GM18858 (cell line): Measurements from ENCODE around the gene IL7R.
"Not testable (repeated sequence)": the region's sequence is repeated elsewhere in the genome, so short reads cannot be mapped to it uniquely, and the experiment has no call there.

Source experiments
- ATAC-seq: cut with Tn5 transposase; IDR thresholded peaks from one replicate; pipeline ENCODE4 v1.9.1; 2021; ENCODE audit not compliant: unreplicated experiment

IL7R gene

DNA sequence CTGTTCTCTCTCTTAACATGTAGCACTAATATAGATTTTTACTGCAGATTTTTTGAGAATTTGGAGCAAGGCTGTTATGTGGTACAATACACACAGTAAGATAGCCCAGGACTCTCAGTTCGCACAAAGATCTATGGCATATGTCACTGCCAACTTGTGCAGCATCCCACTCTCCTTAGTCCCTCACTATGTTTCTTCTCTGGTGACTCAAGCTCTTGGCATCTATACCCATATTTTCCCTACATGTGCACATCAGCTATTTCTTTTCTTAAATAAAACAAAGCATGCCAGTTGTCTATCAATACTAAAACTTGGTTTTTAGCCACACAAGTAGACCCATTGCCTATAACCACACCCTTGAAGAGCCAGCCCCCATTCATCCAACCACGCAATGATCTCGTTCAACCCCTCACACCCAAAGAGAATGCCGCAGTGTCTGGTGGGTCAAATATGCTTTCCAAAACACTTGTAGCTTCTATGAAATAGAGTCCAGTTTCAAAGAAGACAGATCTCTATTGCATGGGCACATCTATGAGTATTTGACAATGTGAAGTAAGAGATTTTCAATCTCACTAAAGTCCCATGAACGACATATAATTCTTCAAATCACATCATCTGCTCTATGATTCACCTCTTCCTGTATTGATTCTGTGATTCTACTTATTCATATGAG, 18.2 kb upstream of the IL7R start:
- no peak for ATAC-seq

DNA sequence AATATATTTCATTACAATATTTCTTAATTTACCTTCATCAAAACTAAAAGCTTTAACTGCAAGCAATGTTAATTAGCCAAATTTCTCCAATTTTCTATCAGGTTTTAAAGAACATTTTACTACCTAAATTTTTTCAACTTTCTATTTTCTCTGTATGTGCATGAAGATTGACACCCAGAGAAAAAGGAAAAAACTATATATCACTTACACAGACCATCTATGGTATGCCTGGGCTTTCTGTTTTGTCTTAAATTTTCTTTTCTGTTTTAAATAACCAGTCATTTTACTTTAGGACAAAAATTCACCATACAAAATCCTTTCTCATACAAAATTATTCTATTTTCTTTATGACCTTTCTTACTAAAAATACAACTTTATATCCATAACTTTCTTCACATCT, 13.8 kb upstream of the IL7R start:
- ATAC-seq = no peak

DNA sequence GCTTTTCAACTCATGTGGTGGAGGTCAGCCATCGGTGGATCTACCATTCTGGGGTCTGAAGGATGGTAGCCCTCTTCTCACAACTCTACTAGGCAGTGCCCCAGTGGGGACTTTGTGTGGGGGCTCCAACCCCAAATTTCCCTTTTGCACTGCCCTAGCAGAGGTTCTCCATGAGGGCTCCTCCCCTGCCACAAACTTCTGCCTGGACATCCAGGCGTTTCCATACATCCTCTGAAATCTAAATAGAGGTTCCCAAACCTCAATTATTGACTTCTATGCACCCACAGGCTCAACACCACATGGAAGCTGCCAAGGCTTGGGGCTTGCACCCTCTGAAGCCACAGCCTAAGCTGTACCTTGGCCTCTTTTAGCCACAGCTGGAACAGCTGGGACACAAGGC, 11.2 kb upstream of the IL7R start:
- not testable (repeated sequence) for ATAC-seq

DNA sequence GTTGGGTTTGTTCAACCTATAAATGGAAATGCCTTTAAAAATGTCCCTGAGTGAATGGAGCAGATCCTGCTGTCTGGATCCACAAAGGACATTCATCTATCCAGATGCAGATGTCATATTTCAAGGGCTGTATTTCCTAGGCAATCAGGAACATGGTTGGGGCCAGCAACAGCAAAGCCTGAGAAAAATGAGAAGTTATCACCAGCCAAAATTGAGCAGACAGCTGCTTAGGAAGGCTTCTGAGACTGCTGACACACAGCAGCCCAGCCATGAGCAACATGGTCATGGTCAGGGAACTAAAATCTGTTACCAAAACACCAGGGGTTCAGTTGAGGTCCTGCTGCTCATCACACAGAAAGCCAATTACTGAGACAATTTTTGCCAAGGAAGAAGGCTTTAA, 9.2 kb upstream of the IL7R start:
- no peak for ATAC-seq

DNA sequence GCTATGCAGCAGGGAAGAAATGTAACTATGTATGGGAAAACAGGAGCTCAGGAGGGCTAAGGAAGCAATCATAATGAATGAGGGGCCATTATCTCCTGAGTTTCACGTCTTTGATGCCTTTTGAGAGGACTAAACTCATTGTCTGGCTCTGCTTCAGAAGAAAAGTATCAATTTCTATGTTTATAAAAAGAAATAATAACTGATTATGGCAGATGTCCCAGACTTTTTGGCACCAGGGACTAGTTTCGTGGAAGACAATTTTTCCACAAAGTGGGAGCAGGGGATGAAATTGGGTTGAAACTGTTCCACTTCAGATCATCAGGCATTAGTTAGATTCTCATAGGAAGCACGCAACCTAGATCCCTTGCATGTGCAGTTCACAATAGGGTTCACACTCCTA, 8.7 kb upstream of the IL7R start:
- no peak for ATAC-seq

DNA sequence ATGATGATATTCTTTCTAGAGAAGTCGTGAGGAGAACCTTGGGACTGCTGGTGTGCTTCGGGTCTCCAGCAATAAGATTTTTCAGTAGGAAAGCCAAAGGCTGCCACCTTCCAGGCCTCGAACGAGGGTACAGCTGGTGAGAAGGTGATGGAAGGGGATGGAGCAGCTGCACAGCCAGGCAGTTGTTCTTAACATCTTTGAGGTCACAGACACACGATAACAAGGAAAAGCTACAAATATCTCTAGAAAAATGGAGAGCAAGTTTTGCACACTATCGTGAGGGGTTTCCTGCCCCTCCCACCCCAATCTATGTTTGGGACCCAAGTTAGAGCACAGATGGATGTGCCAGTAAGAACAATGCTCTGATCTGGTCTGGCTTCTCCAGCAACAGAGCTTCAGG, 6.8 kb upstream of the IL7R start:
- no peak for ATAC-seq

DNA sequence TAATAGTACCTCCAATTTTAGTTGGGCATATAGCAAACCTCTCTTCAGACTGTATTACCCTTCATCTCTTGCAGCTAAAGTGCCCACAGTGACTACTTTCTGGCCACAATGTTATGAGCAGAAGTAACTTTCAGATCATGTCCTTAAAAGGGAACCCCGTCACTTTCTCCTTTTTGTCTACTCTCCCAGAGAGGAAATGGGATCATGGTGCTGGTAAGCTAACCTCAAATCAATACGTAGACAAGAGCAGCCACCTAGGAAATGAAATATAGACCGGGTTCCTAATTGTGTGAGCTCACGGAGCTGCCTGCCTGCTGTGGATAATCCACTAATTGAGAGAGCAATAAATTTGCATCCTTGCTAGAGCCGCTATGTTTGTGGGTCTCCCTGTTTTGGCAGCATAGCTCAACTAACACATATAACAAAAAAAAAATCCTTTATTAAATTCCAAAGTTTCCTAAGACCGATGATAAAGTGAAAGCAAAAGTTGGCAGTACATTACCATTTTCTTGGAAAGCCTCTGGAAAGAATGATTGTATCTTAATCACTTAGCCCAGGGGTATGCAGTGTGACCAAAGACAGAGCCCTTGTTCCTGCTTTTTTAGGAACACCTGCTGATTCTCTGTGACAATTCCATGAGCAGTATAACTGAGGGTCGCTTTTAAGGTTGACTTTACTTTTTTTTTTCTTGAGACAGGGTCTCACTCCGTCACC, 5.6 kb upstream of the IL7R start:
- no peak for ATAC-seq

DNA sequence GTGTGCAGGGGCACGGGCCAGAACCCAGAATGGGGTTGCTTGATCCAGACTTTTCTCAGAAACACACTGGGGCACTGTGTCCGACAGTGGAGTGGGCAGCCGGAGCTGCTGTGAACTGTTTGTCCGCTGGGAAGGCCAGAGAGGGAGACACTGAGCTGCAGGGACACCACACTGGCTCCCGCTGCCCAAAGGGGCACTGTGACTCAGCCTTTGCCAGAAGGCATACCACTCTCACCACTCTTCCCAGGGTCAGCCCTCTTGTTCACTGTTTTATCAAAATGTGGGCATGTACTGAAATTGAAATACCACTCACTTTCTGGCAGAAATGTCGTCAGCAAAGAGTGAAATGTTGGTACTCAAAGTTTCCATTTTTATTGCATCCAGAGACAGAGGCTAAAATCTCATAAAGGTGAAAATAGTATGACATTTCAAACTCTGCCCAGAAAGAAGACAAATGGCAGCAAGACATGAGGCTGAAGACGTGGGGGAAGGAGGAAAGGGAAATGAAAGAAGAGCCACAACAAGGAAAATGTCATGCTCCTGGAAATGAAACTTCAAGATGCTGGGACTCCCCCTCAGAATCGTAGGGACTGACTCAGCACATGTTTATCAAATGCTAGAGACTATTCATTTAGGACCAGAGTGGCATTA, 4.5 kb upstream of the IL7R start:
- ATAC-seq = peak; percentile 55

DNA sequence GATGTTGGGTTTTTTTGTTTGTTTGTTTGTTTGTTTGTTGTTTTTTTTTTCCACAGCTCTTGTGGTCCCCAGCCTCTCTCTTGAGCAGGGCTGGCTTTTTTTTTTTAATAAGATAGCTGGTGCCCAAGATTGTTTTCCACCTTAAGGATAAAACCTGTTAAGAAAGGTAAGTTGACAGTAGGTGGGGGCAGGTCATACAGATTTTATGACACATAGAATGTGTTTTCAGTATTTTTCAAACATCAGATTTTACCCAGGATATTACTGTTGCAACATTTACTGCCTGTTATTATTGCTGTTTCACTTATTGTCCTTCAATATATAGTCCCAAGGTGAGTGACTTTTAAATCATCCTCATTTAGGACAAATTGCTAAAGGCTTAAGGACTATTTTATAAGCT, 3.9 kb upstream of the IL7R start:
- ATAC-seq = no peak

DNA sequence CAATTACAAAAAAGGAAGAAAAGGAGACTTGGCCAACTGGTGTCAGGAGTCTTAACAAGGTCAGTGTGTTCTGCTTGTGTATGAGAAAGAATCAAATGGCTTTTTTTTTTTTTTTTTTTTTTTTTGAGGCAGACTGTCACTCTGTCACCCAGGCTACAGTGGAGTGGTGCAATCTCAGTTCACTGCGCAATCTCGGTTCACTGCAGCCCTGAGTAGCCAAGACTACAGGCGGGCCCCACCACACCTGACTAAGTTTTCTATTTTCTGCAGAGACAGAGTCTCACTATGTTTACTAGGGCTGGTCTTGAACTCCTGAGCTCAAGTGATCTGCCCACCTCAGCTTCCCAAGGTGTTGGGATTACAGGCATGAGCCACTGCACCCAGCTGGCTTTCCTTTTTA, 3.1 kb upstream of the IL7R start:
- ATAC-seq = no peak

DNA sequence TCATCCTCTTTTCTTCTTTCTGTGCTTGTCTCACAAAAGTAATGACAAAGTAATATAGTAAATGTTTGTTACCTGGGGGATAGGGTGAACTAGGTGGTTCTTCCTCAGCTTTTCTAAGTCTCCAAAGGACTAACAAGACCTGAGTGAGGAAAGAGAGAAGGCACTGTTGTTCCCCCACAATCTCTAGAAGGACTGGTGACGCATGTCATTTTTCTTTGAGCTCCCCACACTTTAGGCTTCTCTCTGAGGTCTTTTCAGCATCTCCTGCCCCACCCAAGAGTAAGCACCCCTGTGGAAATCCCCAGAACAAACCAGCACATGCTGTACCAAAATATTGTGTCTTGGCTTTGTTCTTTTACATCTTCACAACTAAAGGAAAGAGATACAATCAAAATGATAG, 2.4 kb upstream of the IL7R start:
- no peak for ATAC-seq

DNA sequence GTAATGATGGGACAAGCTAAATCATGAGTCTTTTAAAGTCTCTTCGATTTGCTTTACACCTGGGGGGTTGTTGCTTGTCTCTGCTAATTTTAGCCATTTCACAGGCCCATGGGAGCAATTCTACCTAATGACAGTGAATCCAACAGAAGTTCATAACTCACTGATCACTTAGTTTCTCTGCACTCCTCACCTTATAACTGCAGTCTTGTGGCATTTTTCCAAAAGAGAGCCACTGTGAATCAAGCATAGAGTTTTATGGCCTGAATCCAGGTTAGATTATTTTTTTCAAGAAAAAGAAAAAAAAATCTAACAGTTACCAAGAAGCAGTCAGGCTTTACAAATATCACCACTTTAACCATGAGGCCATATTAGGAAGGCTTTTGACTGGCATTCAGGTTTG, 1.5 kb upstream of the IL7R start:
- ATAC-seq = no peak

DNA sequence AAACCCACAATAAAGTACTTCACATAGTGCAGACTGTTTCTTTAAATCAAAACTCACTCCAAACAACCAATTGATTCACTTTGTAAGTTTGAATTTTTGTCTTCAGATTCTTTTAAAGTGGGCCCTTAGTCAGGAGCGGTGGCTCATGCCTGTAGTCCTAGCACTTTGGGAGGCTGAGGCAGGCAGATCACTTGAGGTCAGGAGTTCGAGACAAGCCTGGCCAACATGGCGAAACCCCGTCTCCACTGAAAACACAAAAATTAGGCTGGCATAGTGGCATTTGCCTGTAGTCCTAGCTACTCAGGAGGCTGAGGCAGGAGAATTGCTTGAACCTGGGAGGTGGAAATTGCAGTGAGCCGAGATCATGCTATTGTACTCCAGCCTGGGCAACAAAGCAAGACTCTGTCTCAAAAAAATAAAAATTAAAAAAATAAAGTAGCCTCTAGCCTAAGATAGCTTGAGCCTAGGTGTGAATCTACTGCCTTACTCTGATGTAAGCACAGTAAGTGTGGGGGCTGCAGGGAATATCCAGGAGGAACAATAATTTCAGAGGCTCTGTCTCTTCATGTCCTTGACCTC, 416 bp upstream of the IL7R start:
- not testable (repeated sequence) for ATAC-seq

DNA sequence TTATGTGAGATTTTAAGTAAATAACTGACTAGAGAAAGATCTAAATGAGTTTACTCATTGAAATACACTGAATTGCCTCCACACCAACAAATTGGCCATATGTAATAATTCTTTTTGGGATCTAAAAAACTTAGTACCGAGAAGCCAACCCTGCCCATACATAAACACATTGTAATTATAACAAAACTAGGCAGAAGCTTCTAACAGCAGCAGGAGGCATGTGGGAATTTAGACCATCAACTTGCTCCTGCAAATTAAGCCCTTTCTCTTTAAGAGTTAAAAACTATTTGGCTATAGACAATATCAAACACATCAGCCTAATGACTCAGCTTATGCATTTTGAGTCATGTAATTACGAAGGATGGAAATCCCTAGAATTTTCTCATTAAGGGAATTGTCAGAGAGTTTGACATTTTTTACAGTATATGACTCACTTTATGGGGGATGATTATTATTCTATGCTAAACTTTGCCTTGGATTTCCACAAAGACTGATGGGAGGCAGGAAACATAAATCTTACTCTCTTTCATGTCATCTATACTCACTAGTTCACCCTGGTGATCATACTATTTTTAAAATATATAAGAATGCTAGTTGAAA, 1.0 kb downstream of the IL7R start:
- no peak for ATAC-seq

DNA sequence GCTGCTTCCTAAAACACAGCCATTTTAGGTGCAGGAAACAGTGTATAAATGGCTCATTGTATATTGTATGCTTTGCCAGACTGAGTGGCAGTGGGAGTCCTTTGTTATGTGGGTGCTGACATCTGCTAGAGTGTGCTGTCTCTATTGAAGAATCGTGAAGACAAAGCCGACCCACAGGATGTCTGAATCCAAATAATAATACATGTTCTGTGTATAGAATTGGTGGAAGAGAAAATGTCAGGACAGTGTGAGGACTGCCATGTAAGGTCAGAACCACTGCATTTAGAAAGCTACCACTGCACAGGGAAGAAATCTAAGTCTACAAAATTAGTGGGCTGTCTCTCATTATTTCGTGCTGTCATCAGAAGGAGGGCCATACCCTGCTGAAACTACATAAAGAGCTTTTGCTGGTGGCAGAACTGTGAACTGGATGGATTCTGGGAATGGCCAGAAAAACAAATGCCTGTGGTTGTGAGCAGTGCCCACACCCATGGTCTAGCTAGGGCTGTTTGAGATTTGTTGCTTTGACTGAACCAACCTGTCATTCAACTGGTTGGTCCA, 2.5 kb downstream of the IL7R start:
- ATAC-seq = no peak

DNA sequence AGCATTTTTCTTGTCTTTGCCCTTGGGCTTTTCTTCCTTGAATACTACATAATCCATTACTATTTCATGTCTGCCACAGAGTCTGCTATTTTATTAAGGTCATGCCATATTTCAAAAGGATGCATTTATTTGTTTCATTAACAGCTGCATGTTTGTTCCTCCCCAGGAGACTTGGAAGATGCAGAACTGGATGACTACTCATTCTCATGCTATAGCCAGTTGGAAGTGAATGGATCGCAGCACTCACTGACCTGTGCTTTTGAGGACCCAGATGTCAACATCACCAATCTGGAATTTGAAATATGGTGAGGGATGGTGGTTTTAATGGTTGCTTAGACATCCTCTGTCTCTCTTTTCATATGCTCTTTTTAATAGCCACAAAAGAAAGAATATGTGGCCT, 4.0 kb downstream of the IL7R start:
- no peak for ATAC-seq

DNA sequence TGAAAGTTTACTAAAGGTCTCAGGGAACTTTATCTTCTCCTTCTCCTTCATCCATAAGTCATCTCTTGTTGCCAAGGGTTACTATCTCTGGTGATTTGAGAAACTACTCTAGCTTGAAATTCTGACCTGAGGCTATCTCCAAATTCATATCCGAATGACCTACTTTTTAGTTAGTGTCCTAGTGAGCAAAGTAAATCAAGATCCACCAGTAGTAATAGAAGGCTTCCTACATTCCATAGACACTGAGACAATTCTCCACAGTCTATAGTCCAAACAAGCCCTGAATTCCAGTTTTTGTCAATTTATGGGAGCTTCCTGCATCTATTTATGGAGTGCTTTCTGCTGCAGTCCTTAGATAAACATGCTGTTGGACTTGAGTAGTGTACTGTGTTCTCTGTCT, 5.0 kb downstream of the IL7R start:
- ATAC-seq = no peak

DNA sequence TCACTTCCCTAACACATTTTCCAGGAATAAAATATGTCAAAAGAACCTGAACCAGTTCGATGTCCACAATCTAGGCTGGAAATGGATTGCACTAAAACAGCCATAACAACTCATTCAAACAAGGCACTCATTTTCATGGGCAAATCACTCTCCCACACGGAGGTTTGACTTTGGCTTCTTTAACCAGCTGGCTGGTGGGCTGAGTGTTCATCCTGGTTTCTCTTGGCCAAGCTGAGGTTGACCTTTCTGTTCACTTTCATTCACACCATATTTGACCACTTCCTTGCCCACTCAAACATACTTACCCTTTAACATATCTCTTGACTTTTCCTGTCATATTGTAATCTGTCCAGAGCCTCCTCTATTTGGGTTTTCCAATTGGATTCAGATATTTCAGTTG, 5.4 kb downstream of the IL7R start:
- no peak for ATAC-seq

DNA sequence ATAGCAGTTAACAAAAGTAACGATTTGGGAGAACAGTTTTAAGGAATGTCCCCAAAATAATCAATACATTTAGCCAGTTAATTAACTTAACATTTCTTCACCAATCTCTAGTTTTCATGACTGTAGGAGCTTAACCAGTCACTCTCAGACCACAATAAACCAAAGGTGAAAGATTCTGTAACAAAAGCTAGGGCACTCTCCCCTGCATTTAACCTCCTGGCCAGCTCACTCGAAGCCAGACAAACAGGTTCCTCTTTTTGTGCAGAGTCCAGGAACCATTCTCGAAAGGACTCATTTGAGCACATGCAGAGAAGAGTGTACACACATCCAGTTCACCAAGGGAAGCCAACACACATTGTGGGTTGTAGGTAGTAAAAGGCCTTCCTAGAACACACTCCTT, 6.5 kb downstream of the IL7R start:
- no peak for ATAC-seq

DNA sequence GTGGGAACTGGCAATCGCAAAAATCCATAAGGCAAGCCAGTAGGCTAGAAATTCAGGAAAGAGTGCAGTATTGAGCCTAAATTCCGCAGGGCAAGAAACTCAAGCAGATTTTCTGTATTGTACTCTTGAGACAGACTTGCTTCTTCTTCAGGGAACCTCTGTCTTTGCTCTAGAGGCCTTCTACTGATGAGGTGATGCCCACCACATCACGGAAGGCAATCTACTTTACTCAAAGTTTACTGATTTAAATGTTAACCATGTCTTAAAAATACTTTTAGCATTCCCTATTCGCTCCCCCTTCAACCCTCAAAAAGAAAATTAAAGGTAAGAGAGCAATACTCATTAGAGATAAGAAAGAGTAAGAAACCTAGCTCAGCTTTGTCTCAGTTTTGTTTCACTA, 11.3 kb downstream of the IL7R start:
- no peak for ATAC-seq

DNA sequence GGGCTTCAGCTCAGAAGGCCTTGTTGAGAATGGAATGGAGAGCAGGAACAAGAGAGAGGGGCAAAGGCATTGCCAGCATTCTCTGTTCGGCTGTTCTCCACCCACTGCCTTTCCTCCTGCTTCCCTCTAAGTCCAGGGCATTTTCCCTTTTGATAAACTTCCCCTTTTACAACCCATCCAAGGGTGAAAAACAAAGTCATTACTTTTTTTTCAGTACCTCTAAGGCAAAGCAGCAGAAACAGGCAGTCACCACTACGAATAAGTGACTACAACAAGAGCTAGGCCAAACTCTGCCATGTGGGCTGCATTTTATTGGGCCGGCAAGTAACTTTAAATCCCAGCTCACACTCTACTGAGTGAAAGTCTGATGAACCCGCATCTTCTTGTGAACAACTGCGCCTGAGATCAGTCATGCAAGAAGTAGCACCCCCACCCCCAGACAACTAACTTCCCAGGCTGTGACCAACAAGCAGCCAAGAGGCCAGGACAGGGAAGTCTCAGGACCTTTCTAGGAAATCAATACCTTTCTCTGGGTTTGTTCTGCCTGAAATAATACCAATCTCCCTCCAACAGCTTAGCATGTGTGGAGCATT, 13.1 kb downstream of the IL7R start:
- ATAC-seq = no peak
